Mesenchymal stem cell (in vitro differentiated cells and primary cell): ENCODE data around the gene GPR62.
A peak's percentile ranks its signal among the peaks of the same experiment; 100 is the strongest.

ENCODE experiments used
- DNase-seq: peaks from one replicate; pipeline ENCODE4 v3.0.0-alpha.2; 2013
- H2AFZ ChIP-seq: one replicate; pipeline ENCODE4 v1.6.1; 2013; ENCODE audit warnings: low read depth, mild to moderate bottlenecking, control low read depth, inconsistent platforms, low read length, moderate library complexity
- H2AK5ac ChIP-seq: 2 replicates; pipeline ENCODE4 v1.6.1; 2013; ENCODE audit warnings: low read length, moderate library complexity, mild to moderate bottlenecking, inconsistent platforms; ENCODE audit not compliant: severe bottlenecking
- H2BK120ac ChIP-seq: one replicate; pipeline ENCODE4 v1.6.1; 2013; ENCODE audit warnings: low read depth, mild to moderate bottlenecking, inconsistent platforms, low read length, moderate library complexity
- H2BK12ac ChIP-seq, 2 experiments: one replicate each; pipeline ENCODE4 v1.6.1; 2013; ENCODE audit warnings: inconsistent platforms in 2 of 2, low read length in 2 of 2, mild to moderate bottlenecking in 2 of 2, moderate library complexity in 2 of 2, control low read depth in 1 of 2
- H2BK15ac ChIP-seq: one replicate; pipeline ENCODE4 v1.6.1; 2013; ENCODE audit warnings: mild to moderate bottlenecking, low read depth, inconsistent platforms; ENCODE audit not compliant: poor library complexity, severe bottlenecking
- H2BK5ac ChIP-seq: 2 replicates; pipeline ENCODE4 v1.6.1; 2013; ENCODE audit warnings: low read depth, mild to moderate bottlenecking, low read length, control low read depth, inconsistent platforms; ENCODE audit not compliant: poor library complexity, severe bottlenecking
- H3K14ac ChIP-seq, 2 experiments: one replicate each; pipeline ENCODE4 v1.6.1; 2013; ENCODE audit warnings: inconsistent platforms in 2 of 2, low read length in 2 of 2, control low read depth in 1 of 2, mild to moderate bottlenecking in 1 of 2, moderate library complexity in 1 of 2
- H3K18ac ChIP-seq, 2 experiments: one replicate each; pipeline ENCODE4 v1.6.1; 2013; ENCODE audit warnings: inconsistent platforms in 2 of 2, low read length in 2 of 2, control low read depth in 1 of 2, low read depth in 1 of 2, mild to moderate bottlenecking in 1 of 2
- H3K23ac ChIP-seq, 2 experiments: one replicate each; pipeline ENCODE4 v1.6.1; 2013; ENCODE audit warnings: inconsistent platforms in 2 of 2, low read length in 2 of 2, mild to moderate bottlenecking in 2 of 2, moderate library complexity in 2 of 2, control low read depth in 1 of 2
- H3K27ac ChIP-seq: 2 replicates; pipeline ENCODE4 v1.5.1; 2013; ENCODE audit warnings: mild to moderate bottlenecking, moderate library complexity, low read length, control low read depth, inconsistent platforms; ENCODE audit not compliant: poor library complexity, severe bottlenecking
- H3K27me3 ChIP-seq, 2 experiments: 2 replicates each; pipeline versions ENCODE4 v1.6.1 to v1.7.0; 2013; ENCODE audit warnings: low read length in 2 of 2, mild to moderate bottlenecking in 2 of 2, moderate library complexity in 2 of 2, control low read depth in 1 of 2, inconsistent platforms in 1 of 2; ENCODE audit not compliant: control insufficient read depth in 1 of 2, insufficient read depth in 1 of 2
- H3K36me3 ChIP-seq, 2 experiments: 2 replicates each; pipeline versions ENCODE4 v1.6.1 to v1.7.0; 2013; ENCODE audit warnings: low read length in 2 of 2, control low read depth in 1 of 2, inconsistent platforms in 1 of 2, low read depth in 1 of 2, mild to moderate bottlenecking in 1 of 2; ENCODE audit not compliant: insufficient read depth in 2 of 2, control insufficient read depth in 1 of 2
- H3K4ac ChIP-seq, 2 experiments: one replicate each; pipeline ENCODE4 v1.6.1; 2013; ENCODE audit warnings: inconsistent platforms in 2 of 2, low read length in 2 of 2, mild to moderate bottlenecking in 2 of 2, moderate library complexity in 2 of 2, control low read depth in 1 of 2, low read depth in 1 of 2
- H3K4me1 ChIP-seq: 2 replicates; pipeline ENCODE4 v1.6.1; 2013; ENCODE audit warnings: low read depth, low read length, control low read depth; ENCODE audit not compliant: control insufficient read depth, insufficient read depth
- H3K4me2 ChIP-seq: 2 replicates; pipeline ENCODE4 v1.6.1; 2013; ENCODE audit warnings: low read length, mild to moderate bottlenecking, inconsistent platforms; ENCODE audit not compliant: poor library complexity, severe bottlenecking
- H3K4me3 ChIP-seq, 2 experiments: 2 replicates each; pipeline versions ENCODE4 v1.5.1 to v1.7.0; 2013; ENCODE audit warnings: low read length in 2 of 2, mild to moderate bottlenecking in 2 of 2, control low read depth in 1 of 2, low read depth in 1 of 2; ENCODE audit not compliant: insufficient read depth in 1 of 2
- H3K79me1 ChIP-seq: replicated peaks from 2 replicates; pipeline ENCODE4 v1.6.1; 2013; ENCODE audit warnings: mild to moderate bottlenecking, control low read depth, low read length, inconsistent platforms; ENCODE audit not compliant: poor library complexity, severe bottlenecking
- H3K9ac ChIP-seq: 2 replicates; pipeline ENCODE4 v1.7.0; 2013; ENCODE audit warnings: mild to moderate bottlenecking, low read length, moderate library complexity
- H3K9me3 ChIP-seq: 2 replicates; pipeline ENCODE4 v1.7.0; 2013; ENCODE audit warnings: mild to moderate bottlenecking, low read length; ENCODE audit not compliant: control insufficient read depth
- H4K8ac ChIP-seq: one replicate; pipeline ENCODE4 v1.6.1; 2013; ENCODE audit warnings: inconsistent platforms, mild to moderate bottlenecking, low read length, moderate library complexity
- H4K91ac ChIP-seq: one replicate; pipeline ENCODE4 v1.6.1; 2013; ENCODE audit warnings: mild to moderate bottlenecking, low read length, inconsistent platforms
- WGBS: methylation state at CpG from one replicate; pipeline ENCODE4 v1.1.7; 2013; ENCODE audit warnings: mixed read lengths; 5-methylcytosine and 5-hydroxymethylcytosine counted together

The GPR62 gene

DNA sequence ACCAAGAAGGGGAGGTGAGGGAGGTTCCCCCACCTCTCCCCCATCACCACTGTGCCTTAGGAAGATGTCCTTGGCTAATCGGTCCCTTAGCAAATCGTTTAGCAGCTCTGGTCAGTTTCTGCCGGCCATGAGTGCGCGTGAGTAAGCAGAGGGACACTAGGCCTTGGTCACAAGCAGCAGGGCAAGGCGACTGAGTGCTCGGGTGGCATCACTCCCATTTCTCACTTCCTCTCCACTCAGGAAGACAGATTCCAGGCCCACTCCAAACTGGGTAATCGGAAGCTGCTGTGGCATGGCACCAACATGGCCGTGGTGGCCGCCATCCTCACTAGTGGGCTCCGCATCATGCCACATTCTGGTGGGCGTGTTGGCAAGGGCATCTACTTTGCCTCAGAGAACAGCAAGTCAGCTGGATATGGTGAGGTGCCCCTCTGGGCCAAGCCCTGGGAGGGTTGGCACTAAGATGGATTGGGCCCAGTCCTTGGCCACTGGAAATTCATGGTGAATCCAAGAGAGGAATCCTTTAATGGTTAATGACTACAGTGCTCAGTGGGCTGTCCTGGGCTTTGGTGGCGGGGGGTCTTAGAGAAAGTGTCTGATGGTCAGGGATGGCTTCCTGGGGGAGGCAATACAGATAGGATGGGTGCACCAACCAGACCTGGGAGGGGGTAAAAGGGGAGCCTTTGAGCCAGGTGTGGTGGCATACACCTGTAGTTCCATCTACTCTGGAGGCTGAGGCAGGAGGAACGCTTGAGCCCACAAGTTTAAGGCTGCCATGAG, 9.1 kb upstream of the GPR62 start:
- Histone ChIP-seq H2BK120ac (no peak overlapping the region), H2BK12ac (no peak overlapping the region), H3K27ac (no peak overlapping the region), H3K18ac (no peak overlapping the region), H4K91ac (no peak overlapping the region), H3K9me3 (no peaks in the 10 kb centered on the region), H3K4ac (no peak overlapping the region), H3K79me1 (peaks cover 5% of the 10 kb centered on the region), H4K8ac (no peak overlapping the region), H3K4me1 (peaks cover 16% of the 10 kb centered on the region), H3K4me2 (no peak overlapping the region), H3K4me3 (no peak overlapping the region), H3K36me3 (peaks cover 47 to 68% of the 10 kb centered on the region in 2 experiments), H3K9ac (no peak overlapping the region), H3K27me3 (no peaks in the 10 kb centered on the region), H2BK5ac (no peak overlapping the region), H2AK5ac (no peak overlapping the region), H2AFZ (no peak overlapping the region), H2BK15ac (no peak overlapping the region), H3K23ac (no peak overlapping the region), H3K14ac (no peak overlapping the region)
- 91% methylated on average over 14 of the region's 14 CpGs for WGBS
- DNase-seq = no peak

DNA sequence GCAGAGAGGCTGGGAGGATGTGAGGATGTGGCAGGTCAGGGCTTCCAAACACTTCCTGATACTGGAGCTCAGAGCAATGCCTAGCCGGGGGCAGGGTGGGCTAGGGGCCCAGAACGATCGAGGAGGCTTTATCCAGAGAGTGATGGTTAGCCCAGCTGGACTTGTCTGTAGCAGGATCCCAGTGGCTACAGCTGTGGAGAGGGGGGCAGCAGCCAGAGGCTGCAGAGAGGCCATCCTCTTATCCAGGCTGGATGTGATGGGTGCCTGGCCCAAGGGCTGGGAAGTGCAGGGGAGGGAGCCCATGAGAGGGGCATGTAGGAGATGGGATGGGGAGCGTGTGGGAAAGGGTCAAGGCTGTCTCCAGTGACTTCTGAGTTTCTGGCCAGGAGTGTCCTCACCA, 8.4 kb upstream of the GPR62 start:
- Histone ChIP-seq H3K36me3 (peaks cover 47 to 72% of the 10 kb centered on the region in 2 experiments), H2BK15ac (no peak overlapping the region), H3K23ac (no peak overlapping the region), H4K8ac (no peak overlapping the region), H3K4me2 (no peak overlapping the region), H2BK120ac (no peak overlapping the region), H3K9ac (no peak overlapping the region), H3K79me1 (peaks cover 1% of the 10 kb centered on the region), H3K14ac (no peak overlapping the region), H2AFZ (no peak overlapping the region), H3K4me1 (peaks cover 16% of the 10 kb centered on the region), H4K91ac (no peak overlapping the region), H3K4me3 (no peak overlapping the region), H3K18ac (no peak overlapping the region), H2BK12ac (no peak overlapping the region), H2AK5ac (no peak overlapping the region), H3K27me3 (no peaks in the 10 kb centered on the region), H3K9me3 (no peaks in the 10 kb centered on the region), H2BK5ac (no peak overlapping the region), H3K27ac (no peak overlapping the region), H3K4ac (no peak overlapping the region)
- no peak for DNase-seq
- 81% methylated on average over 3 of the region's 4 CpGs for WGBS

DNA sequence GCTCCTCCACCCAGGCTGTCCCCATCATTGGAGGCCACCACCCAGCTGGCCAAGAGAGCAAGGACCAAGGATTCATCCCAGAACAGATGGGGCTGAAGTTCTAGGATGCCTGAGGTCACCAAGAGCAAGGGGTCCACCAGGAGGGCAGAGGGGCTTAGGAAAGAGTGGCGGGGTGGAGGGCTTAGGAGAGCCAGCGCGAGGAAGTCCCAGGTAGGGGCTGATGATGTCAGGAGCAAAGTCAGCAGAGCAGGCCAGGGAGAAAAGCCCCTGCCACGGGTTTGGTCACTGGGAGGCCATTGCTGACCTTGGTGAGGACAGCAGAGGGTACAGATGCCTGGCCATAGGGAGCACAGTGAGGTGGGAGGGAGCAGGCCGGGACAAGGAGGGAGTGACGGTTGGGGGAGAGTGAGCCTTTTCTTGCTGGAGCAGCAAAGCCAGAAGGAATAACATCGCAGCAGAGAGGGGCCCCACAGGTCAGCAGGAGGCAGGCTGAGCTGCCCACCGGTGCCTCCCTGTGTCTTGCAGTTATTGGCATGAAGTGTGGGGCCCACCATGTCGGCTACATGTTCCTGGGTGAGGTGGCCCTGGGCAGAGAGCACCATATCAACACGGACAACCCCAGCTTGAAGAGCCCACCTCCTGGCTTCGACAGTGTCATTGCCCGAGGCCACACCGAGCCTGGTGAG, 7.8 kb upstream of the GPR62 start:
- H3K27me3 ChIP-seq = no peaks in the 10 kb centered on the region
- no peak overlapping the region for H3K23ac ChIP-seq
- no peak overlapping the region for H3K9ac ChIP-seq
- no peak overlapping the region for H2AK5ac ChIP-seq
- H2AFZ ChIP-seq = no peak overlapping the region
- peaks cover 14% of the 10 kb centered on the region for H3K4me1 ChIP-seq
- H3K79me1 ChIP-seq = peaks cover 1% of the 10 kb centered on the region
- WGBS = 81% methylated on average over 13 of the region's 13 CpGs
- no peak overlapping the region for H2BK12ac ChIP-seq
- no peak overlapping the region for H3K14ac ChIP-seq
- H4K8ac ChIP-seq = no peak overlapping the region
- DNase-seq = no peak
- no peak overlapping the region for H4K91ac ChIP-seq
- H3K4me2 ChIP-seq = no peak overlapping the region
- H3K9me3 ChIP-seq = no peaks in the 10 kb centered on the region
- H2BK5ac ChIP-seq = no peak overlapping the region
- no peak overlapping the region for H3K4ac ChIP-seq
- no peak overlapping the region for H2BK120ac ChIP-seq
- no peak overlapping the region for H3K4me3 ChIP-seq
- peaks cover 47 to 72% of the 10 kb centered on the region in 2 experiments for H3K36me3 ChIP-seq
- no peak overlapping the region for H3K18ac ChIP-seq
- H3K27ac ChIP-seq = no peak overlapping the region
- no peak overlapping the region for H2BK15ac ChIP-seq

DNA sequence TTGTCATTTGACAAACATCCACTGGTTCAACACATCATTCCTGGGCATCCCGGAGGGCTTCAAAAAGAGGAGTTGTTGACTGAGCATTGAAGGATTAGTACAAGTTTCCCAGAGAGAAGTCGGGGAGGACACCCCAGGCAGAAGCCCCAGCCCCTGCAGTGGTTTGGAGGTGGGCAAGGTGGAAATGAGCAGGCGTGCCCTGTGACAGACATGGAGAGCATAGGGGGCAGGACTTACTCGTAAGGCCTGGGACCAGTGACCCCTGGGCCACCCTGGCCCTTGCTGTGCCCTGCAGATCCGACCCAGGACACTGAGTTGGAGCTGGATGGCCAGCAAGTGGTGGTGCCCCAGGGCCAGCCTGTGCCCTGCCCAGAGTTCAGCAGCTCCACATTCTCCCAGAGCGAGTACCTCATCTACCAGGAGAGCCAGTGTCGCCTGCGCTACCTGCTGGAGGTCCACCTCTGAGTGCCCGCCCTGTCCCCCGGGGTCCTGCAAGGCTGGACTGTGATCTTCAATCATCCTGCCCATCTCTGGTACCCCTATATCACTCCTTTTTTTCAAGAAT, 7.1 kb upstream of the GPR62 start:
- no peak for DNase-seq
- Histone ChIP-seq H3K9ac (no peak overlapping the region), H3K27me3 (no peaks in the 10 kb centered on the region), H3K23ac (peak overlapping the region in 1 of 2 experiments; percentile 50), H3K9me3 (no peaks in the 10 kb centered on the region), H3K14ac (no peak overlapping the region), H3K4me2 (no peak overlapping the region), H3K4me1 (peaks cover 7% of the 10 kb centered on the region), H2BK15ac (no peak overlapping the region), H3K18ac (no peak overlapping the region), H2AFZ (no peak overlapping the region), H3K79me1 (peaks cover 1% of the 10 kb centered on the region), H2BK120ac (no peak overlapping the region), H4K8ac (no peak overlapping the region), H2AK5ac (no peak overlapping the region), H4K91ac (no peak overlapping the region), H3K36me3 (peaks cover 47 to 72% of the 10 kb centered on the region in 2 experiments), H2BK5ac (no peak overlapping the region), H3K4ac (no peak overlapping the region), H3K27ac (no peak overlapping the region), H3K4me3 (no peak overlapping the region), H2BK12ac (no peak overlapping the region)
- 86% methylated on average over 10 of the region's 10 CpGs for WGBS
